Mucosa of gallbladder (tissue), 1 donor: ENCODE data around the gene TP53I11. TPM values are rescaled to one million over a fixed set of nuclear protein-coding genes. Genes with fewer than 3 reads are reported as not detected.

ENCODE experiments used
- DNase-seq: peaks from one replicate; pipeline ENCODE4 v3.0.0-alpha.2; 2020; ENCODE audit warnings: low spot score
- total RNA-seq: library from RNA; stranded (reverse); gene quantifications from one replicate; pipeline ENCODE4 v1.2.1, GENCODE V29; 2021
- donor health status: DM: no; HTN: no; CAD: no.

Gene TP53I11
- total RNA-seq, 1 donor from 2014 or later, result 133 TPM

- DNase-seq, result peak; percentile 40
These were observed 7.3 kb upstream of the TP53I11 start for GRCh38 chr11:44957776-44958564.

DNA sequence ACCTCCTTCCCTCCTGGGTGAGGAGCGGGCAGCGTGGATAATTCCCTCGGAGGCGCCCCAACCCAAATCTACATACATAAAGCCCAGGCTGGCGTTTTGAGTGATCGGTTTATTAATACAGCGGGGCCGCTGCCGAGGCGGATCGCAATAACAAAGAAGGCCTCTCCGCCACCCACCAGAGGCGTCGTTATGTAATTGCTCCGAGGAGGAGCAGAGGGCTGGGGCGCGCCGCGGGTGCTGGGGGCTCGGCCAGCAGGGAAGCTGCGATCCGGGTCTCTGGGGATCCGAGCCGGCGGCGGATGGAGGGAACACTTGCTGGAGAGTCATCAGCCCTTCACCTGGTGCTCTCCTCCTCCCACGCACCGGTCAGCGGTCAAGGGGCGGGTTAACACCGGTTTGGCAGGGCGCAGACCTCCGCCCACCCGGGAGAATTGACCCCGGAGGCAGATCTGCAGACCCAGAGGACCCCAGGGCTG, 6.4 kb upstream of the TP53I11 start:
- DNase-seq, result no peak

- DNase-seq, result peak; percentile 62
These were observed 4.5 kb upstream of the TP53I11 start for GRCh38 chr11:44955015-44955738.

GRCh38 chr11:44954051-44954906, 3.6 kb upstream of the TP53I11 start:
- no peak for DNase-seq

DNA sequence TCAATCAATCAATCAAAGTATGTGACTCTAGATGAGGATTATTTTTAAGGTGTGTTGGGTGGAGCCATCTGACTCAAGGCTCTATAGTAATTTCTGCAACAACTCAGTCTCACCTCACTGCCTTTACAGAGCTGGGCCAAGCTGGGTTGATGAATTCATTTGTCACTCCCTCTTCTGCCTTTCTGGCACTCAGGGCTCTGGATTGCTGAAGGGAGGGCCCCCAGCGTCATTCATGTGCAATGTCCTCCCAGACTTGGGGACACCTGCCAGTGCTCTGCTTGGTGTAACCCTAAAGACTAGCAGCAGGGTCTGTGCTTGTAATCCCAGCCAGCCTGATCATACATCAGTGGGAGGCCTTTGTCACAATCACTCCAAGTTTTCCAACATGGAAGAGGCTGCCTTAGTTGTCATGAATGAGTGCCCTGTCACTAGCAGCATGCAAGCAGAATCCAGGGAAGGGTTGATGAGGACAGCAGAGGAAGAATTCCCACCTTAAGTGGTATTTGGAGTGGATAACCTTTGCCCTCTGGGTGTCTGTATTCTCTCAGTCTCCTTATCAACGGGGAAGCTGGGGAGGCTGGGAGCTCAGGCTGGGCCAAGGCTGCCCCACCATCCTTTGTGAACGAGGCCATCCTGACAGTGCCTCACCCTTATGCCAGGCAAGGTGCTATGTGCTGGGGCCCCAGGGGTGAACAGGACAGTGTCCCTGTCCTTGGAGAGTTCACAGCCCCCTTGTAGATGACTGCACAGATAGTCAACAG, 2.0 kb upstream of the TP53I11 start:
- DNase-seq, result no peak

GRCh38 chr11:44952082-44952481, 1.4 kb upstream of the TP53I11 start:
- no peak for DNase-seq

DNA sequence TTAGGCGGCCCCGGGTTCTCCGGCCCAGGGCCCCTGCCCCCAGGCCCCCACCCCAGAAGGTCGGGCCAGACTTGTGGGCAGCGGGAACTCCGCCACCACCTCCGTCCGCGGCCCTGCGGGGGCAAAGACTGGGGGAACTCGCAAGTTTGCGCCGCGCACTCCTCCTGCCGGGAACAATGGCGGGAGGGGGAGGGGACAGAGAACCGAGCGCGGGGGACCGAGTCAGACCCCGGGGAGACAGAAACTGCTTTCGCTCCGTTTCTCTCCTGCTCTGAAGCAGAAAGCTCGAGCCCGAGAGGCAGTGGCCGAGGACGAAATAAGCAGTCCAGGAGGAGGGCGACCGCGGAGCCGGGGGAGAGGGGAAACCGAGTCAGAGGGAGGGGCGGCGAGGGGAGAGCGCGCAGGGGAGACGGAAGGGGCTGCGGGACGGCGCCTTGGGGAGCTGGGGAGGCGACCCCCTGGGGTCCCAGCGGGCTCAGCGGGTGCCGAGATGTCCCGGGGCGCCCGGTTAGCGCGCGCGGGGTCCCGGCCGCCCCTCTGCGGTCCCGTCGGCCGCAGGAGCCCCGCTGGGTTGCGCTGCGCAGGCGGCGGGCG, 555 bp downstream of the TP53I11 start:
- peak; percentile 23 for DNase-seq

DNA sequence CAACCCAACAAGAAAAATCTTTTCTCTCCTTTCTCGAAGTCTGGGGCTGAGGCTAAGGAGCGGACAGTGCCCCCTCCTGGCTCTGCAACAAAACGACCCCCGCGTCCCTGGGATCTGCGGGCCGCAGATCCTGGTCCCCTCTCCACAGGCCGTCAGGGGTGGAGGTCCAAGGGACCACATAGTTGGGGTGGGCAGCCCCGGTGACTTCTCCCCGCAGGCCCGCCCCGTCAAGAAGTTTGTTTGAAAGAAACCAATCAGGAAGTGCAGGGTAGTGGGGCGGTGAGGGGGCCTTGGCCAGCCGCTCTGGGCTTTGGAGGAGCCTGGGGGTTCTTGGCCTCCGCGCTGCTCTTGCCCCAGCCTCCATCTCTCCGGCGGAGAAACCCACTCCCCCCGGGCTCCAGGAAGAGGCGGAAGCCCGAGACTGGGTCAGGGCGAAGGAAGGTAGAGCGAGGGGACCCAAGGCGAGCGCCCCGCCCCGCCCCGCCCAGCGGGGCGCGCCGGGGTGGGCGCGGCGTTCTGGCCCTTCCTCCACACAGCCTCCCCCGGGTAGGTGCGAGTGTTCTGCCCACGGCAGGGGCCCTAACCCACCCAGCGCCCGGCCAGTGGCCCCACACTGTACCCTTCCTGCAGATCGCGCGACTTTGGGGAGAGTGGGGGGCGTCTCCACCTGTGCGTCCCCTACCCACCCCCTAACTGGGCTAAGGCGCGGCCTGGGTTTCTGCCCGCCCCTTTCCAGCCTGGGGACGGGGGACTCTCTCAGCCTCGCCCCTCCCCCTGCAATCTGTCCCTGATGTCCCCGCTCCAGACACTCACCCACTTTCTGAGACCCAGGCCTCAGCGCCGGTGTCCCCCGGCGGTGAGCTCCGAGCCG, 1.3 kb downstream of the TP53I11 start:
- DNase-seq, result no peak

DNA sequence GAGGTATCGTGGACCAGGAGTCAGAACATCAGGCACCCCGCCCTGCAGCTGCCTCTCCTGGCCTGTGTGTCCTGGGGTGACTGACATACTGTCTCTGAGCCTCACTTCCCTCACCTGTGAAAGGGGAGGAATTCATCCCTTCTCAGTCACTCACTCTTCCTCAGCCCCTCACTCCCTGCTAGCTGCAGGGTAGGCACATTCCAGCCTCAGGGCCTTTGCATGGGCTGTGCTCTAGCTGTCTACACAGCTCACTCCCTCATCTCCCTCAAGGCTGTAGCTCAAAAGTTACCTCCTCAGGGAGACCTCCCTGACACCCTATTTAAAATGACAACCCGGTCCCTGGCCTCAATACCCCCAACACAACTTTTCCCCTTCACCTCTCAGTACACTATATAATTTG, 2.5 kb downstream of the TP53I11 start:
- DNase-seq, result no peak

- no peak for DNase-seq
These were observed 3.6 kb downstream of the TP53I11 start for GRCh38 chr11:44947114-44947513.

- DNase-seq, result peak; percentile 18
These were observed 4.4 kb downstream of the TP53I11 start for GRCh38 chr11:44946263-44946662.

- no peak for DNase-seq
These were observed 5.0 kb downstream of the TP53I11 start for GRCh38 chr11:44945666-44946065.

DNA sequence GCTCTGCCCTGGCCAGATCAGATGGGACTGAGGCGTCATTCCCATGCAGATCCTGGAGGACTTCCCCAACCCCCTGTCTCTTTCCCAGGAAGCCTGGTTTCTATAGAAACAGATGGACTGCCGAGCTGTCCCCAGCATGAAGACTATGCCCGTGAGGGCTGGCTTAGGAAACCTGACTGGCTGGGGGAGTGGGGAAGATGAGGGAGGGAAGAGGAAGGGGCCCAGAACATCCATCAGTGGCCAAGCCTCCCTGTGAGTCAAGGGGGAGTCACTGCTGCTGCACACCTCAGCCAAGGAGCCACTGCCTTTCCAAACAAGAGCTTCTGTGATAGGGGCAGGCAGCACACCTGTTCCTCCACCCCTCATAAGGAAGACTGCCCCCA, 5.8 kb downstream of the TP53I11 start:
- no peak for DNase-seq

DNA sequence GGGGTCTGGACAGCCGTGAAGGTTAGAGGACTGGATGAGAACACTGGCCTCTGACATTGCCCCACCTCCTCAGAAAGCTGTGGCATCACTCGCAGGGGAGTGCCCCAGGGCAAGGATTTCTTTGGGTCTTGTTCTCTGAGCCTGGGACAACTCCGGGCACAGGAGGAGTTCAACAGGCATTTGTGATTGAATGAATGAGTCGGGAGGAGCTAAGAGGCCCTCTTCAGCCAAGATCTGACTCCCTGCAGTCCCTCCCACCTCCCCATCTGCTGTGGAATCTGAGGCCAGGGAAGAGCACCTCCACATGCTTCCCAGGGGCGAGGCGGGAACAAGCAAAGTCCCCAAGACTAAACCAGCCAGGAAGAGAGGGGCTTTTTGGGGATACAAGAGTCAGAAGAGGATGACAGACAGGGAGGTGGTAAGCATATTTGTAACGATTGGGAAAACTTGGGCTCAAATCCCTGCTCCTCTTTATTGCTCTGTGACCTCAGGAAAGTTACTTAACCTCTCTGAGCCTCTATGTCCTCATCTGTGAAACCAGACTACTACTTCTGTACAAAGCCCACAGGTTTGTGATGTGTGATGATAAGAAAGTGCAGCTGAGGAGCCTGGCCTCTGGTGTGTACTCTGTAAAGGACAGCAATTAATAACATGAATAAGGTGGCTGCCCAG, 6.4 kb downstream of the TP53I11 start:
- no peak for DNase-seq

GRCh38 chr11:44943696-44944095, 7.0 kb downstream of the TP53I11 start:
- no peak for DNase-seq

DNA sequence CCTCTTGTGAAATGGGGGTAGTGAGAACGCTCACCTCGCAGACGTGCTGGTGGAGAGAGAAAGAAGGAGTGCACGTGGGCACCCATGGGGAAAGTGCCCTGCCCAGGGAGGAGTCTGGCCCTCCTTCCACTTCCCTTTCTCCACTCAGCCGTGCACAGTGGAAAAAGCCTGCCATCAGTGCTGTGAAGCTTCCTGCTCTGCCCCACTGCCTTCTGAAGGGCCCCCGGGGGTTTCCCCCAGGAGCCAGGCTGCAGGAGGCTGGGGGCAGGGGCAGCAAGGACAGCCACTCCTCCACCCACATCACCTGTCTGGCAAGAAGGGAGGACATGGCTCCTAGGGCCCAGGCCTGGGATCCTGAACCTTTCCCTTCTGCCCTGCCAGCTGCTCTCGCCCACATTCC, 7.6 kb downstream of the TP53I11 start:
- peak; percentile 19 for DNase-seq

GRCh38 chr11:44942029-44942955, 8.4 kb downstream of the TP53I11 start:
- DNase-seq, result no peak

GRCh38 chr11:44941259-44942021, 9.2 kb downstream of the TP53I11 start:
- DNase-seq, result no peak
